Activated CD8-positive, alpha-beta T cell treated with anti-CD3 and anti-CD28 coated beads, Interleukin-2, amount 10 ng/mL, durations not matched to agents 7 days and 5 days (primary cell): ENCODE data around the gene ANKS1B. TPM values are rescaled to one million over a fixed set of nuclear protein-coding genes. Genes with fewer than 3 reads are reported as not detected.

ENCODE experiments used
- ATAC-seq: fragments of 150-1000 bp; cut with Tn5 transposase; one replicate; pipeline ENCODE4 v1.10.0; 2021; ENCODE audit warnings: moderate library complexity
- CTCF ChIA-PET: fragments of 350-600 bp; sonication (Branson Sonifier 250); formaldehyde crosslinking; loops from one replicate; lab custom pipeline; 2021; ENCODE audit warnings: antibody characterized with exemption; lab: Charles Lee
- POLR2A ChIA-PET: fragments of 350-600 bp; sonication (Branson Sonifier 250); formaldehyde crosslinking; loops from one replicate; lab custom pipeline; 2021; ENCODE audit warnings: antibody characterized with exemption; lab: Charles Lee
- DNase-seq: peaks from one replicate; pipeline ENCODE4 v3.0.0-alpha.2; 2020
- H3K27ac Mint-ChIP-seq: one replicate; pipeline ENCODE4 v1.8.0; 2021; ENCODE audit warnings: mild to moderate bottlenecking, mixed read lengths
- H3K27me3 Mint-ChIP-seq: one replicate; pipeline ENCODE4 v1.8.0; 2021; ENCODE audit warnings: low read depth, mixed read lengths
- H3K36me3 Mint-ChIP-seq: one replicate; pipeline ENCODE4 v1.8.0; 2021; ENCODE audit warnings: low read depth, mixed read lengths
- H3K4me1 Mint-ChIP-seq: one replicate; pipeline ENCODE4 v1.8.0; 2021; ENCODE audit warnings: low read depth, mixed read lengths
- H3K4me3 Mint-ChIP-seq: one replicate; pipeline ENCODE4 v1.8.0; 2021; ENCODE audit warnings: mild to moderate bottlenecking, mixed read lengths
- H3K9me3 Mint-ChIP-seq: one replicate; pipeline ENCODE4 v1.8.0; 2022; ENCODE audit warnings: mixed read lengths; ENCODE audit not compliant: insufficient read depth
- total RNA-seq, 2 experiments: library from RNA; stranded (reverse); gene quantifications; one replicate each; pipeline ENCODE4 v1.2.3, GENCODE V29; 2021

Gene ANKS1B
- total RNA-seq, 2 experiments from 2014 or later, result not detected

- no peaks in the 10 kb centered on the region for H3K4me1 Mint-ChIP-seq
- CTCF ChIA-PET, result no interaction called here
- no peak overlapping the region for H3K27ac Mint-ChIP-seq
- POLR2A ChIA-PET, result no interaction called here
- no peaks in the 10 kb centered on the region for H3K27me3 Mint-ChIP-seq
- DNase-seq, result no peak
- H3K36me3 Mint-ChIP-seq, result no peaks in the 10 kb centered on the region
- no peak for ATAC-seq
- H3K9me3 Mint-ChIP-seq, result no peaks in the 10 kb centered on the region
- no peak overlapping the region for H3K4me3 Mint-ChIP-seq
Observed at GRCh38 chr12:99302874-99303273, 681.9 kb downstream of the ANKS1B start.

GRCh38 chr12:99287136-99287535 is 697.6 kb downstream of the ANKS1B start:
- ATAC-seq (no peak), DNase-seq (no peak)
- Mint-ChIP-seq H3K27me3 (no peaks in the 10 kb centered on the region), H3K36me3 (no peaks in the 10 kb centered on the region), H3K9me3 (peaks cover 13% of the 10 kb centered on the region), H3K4me3 (no peak overlapping the region), H3K4me1 (no peaks in the 10 kb centered on the region), H3K27ac (no peak overlapping the region)
- ChIA-PET POLR2A (no interaction called here), CTCF (no interaction called here)

- Mint-ChIP-seq H3K4me1 (no peaks in the 10 kb centered on the region), H3K27ac (no peak overlapping the region), H3K36me3 (no peaks in the 10 kb centered on the region), H3K4me3 (no peak overlapping the region), H3K27me3 (no peaks in the 10 kb centered on the region), H3K9me3 (no peaks in the 10 kb centered on the region)
- no peak for DNase-seq
- ATAC-seq, result no peak
- ChIA-PET POLR2A (no interaction called here), CTCF (no interaction called here)
Observed at GRCh38 chr12:99284161-99284560, 700.6 kb downstream of the ANKS1B start.

- no peak overlapping the region for H3K4me3 Mint-ChIP-seq
- no peaks in the 10 kb centered on the region for H3K27me3 Mint-ChIP-seq
- H3K36me3 Mint-ChIP-seq, result no peaks in the 10 kb centered on the region
- no peak overlapping the region for H3K27ac Mint-ChIP-seq
- ATAC-seq (no peak), DNase-seq (no peak)
- H3K4me1 Mint-ChIP-seq, result no peaks in the 10 kb centered on the region
- H3K9me3 Mint-ChIP-seq, result no peaks in the 10 kb centered on the region
- ChIA-PET POLR2A (no interaction called here), CTCF (no interaction called here)
Observed at GRCh38 chr12:99282624-99283023, 702.1 kb downstream of the ANKS1B start.

- Mint-ChIP-seq H3K9me3 (no peaks in the 10 kb centered on the region), H3K4me3 (no peak overlapping the region), H3K36me3 (no peaks in the 10 kb centered on the region), H3K27me3 (no peaks in the 10 kb centered on the region), H3K27ac (no peak overlapping the region), H3K4me1 (no peaks in the 10 kb centered on the region)
- DNase-seq (no peak), ATAC-seq (no peak)
- CTCF ChIA-PET, result no interaction called here
- POLR2A ChIA-PET, result no interaction called here
Observed at GRCh38 chr12:99282086-99282485, 702.6 kb downstream of the ANKS1B start.

- DNase-seq (no peak), ATAC-seq (no peak)
- no peaks in the 10 kb centered on the region for H3K9me3 Mint-ChIP-seq
- H3K36me3 Mint-ChIP-seq, result no peaks in the 10 kb centered on the region
- H3K4me3 Mint-ChIP-seq, result no peak overlapping the region
- POLR2A ChIA-PET, result no interaction called here
- H3K27ac Mint-ChIP-seq, result no peak overlapping the region
- no peaks in the 10 kb centered on the region for H3K4me1 Mint-ChIP-seq
- CTCF ChIA-PET, result no interaction called here
- H3K27me3 Mint-ChIP-seq, result no peaks in the 10 kb centered on the region
Observed at GRCh38 chr12:99281277-99281676, 703.5 kb downstream of the ANKS1B start.

GRCh38 chr12:99278899-99279298 is 705.8 kb downstream of the ANKS1B start:
- no peak overlapping the region for H3K27ac Mint-ChIP-seq
- H3K4me3 Mint-ChIP-seq, result no peak overlapping the region
- CTCF ChIA-PET, result no interaction called here
- no peak for DNase-seq
- POLR2A ChIA-PET, result no interaction called here
- H3K9me3 Mint-ChIP-seq, result no peaks in the 10 kb centered on the region
- H3K4me1 Mint-ChIP-seq, result no peaks in the 10 kb centered on the region
- no peaks in the 10 kb centered on the region for H3K36me3 Mint-ChIP-seq
- no peak for ATAC-seq
- no peaks in the 10 kb centered on the region for H3K27me3 Mint-ChIP-seq

GRCh38 chr12:99277591-99278379 is 707.0 kb downstream of the ANKS1B start:
- CTCF ChIA-PET, result no interaction called here

GRCh38 chr12:99271071-99271470 is 713.7 kb downstream of the ANKS1B start:
- ATAC-seq (no peak), DNase-seq (no peak)
- Mint-ChIP-seq H3K9me3 (no peaks in the 10 kb centered on the region), H3K36me3 (no peaks in the 10 kb centered on the region), H3K27ac (no peak overlapping the region), H3K4me1 (no peaks in the 10 kb centered on the region), H3K4me3 (no peak overlapping the region), H3K27me3 (no peaks in the 10 kb centered on the region)
- POLR2A ChIA-PET, result no interaction called here
- CTCF ChIA-PET, result no interaction called here

More at GRCh38 chr12:99277591-99278379, 707.0 kb downstream of the ANKS1B start:
- Mint-ChIP-seq H3K27me3 (no peaks in the 10 kb centered on the region), H3K27ac (no peak overlapping the region), H3K36me3 (no peaks in the 10 kb centered on the region), H3K9me3 (no peaks in the 10 kb centered on the region), H3K4me3 (no peak overlapping the region), H3K4me1 (no peaks in the 10 kb centered on the region)
- ATAC-seq, result no peak
- DNase-seq, result no peak
- POLR2A ChIA-PET, result no interaction called here

- Mint-ChIP-seq H3K4me3 (no peak overlapping the region), H3K4me1 (no peaks in the 10 kb centered on the region), H3K36me3 (no peaks in the 10 kb centered on the region), H3K9me3 (no peaks in the 10 kb centered on the region), H3K27me3 (no peaks in the 10 kb centered on the region), H3K27ac (no peak overlapping the region)
- no peak for DNase-seq
- CTCF ChIA-PET, result no interaction called here
- POLR2A ChIA-PET, result no interaction called here
- no peak for ATAC-seq
Observed at GRCh38 chr12:99267038-99267437, 717.7 kb downstream of the ANKS1B start.

GRCh38 chr12:99265648-99266047 is 719.1 kb downstream of the ANKS1B start:
- no peak overlapping the region for H3K27ac Mint-ChIP-seq
- ChIA-PET POLR2A (no interaction called here), CTCF (no interaction called here)
- H3K4me1 Mint-ChIP-seq, result no peaks in the 10 kb centered on the region
- H3K9me3 Mint-ChIP-seq, result no peaks in the 10 kb centered on the region
- no peaks in the 10 kb centered on the region for H3K36me3 Mint-ChIP-seq
- no peak overlapping the region for H3K4me3 Mint-ChIP-seq
- ATAC-seq (no peak), DNase-seq (no peak)
- no peaks in the 10 kb centered on the region for H3K27me3 Mint-ChIP-seq

- Mint-ChIP-seq H3K27ac (no peak overlapping the region), H3K9me3 (no peaks in the 10 kb centered on the region), H3K4me3 (no peak overlapping the region), H3K36me3 (no peaks in the 10 kb centered on the region), H3K27me3 (no peaks in the 10 kb centered on the region), H3K4me1 (no peaks in the 10 kb centered on the region)
- CTCF ChIA-PET, result no interaction called here
- ATAC-seq, result no peak
- POLR2A ChIA-PET, result no interaction called here
- no peak for DNase-seq
Observed at GRCh38 chr12:99261256-99261655, 723.5 kb downstream of the ANKS1B start.
